GM12801 (cell line): Measurements from ENCODE around the gene SLC12A3.

ENCODE experiments used
- TF ChIP-seq, protein P1 (sequence below): IDR thresholded peaks from one replicate; pipeline ENCODE4 v1.5.1; 2011; ENCODE audit warnings: control low read depth; ENCODE audit not compliant: insufficient read length; ENCODE audit errors: extremely low read depth

SLC12A3 gene

GRCh38 chr16:56938664-56939513 lies 73.9 kb downstream of the SLC12A3 start:
- TF ChIP-seq, protein P1, sequence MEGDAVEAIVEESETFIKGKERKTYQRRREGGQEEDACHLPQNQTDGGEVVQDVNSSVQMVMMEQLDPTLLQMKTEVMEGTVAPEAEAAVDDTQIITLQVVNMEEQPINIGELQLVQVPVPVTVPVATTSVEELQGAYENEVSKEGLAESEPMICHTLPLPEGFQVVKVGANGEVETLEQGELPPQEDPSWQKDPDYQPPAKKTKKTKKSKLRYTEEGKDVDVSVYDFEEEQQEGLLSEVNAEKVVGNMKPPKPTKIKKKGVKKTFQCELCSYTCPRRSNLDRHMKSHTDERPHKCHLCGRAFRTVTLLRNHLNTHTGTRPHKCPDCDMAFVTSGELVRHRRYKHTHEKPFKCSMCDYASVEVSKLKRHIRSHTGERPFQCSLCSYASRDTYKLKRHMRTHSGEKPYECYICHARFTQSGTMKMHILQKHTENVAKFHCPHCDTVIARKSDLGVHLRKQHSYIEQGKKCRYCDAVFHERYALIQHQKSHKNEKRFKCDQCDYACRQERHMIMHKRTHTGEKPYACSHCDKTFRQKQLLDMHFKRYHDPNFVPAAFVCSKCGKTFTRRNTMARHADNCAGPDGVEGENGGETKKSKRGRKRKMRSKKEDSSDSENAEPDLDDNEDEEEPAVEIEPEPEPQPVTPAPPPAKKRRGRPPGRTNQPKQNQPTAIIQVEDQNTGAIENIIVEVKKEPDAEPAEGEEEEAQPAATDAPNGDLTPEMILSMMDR = no peak

DNA sequence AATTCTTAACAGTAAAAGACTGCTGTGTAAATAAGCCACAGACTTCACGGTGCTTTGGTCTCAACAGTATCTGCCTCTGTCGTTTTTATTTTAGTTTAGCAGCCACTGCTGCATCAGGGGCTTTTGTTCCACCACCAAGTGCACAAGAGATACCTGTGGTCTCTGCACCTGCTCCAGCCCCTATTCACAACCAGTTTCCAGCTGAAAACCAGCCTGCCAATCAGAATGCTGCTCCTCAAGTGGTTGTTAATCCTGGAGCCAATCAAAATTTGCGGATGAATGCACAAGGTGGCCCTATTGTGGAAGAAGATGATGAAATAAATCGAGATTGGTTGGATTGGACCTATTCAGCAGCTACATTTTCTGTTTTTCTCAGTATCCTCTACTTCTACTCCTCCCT lies 74.8 kb downstream of the SLC12A3 start:
- TF ChIP-seq, protein P1 = no peak

DNA sequence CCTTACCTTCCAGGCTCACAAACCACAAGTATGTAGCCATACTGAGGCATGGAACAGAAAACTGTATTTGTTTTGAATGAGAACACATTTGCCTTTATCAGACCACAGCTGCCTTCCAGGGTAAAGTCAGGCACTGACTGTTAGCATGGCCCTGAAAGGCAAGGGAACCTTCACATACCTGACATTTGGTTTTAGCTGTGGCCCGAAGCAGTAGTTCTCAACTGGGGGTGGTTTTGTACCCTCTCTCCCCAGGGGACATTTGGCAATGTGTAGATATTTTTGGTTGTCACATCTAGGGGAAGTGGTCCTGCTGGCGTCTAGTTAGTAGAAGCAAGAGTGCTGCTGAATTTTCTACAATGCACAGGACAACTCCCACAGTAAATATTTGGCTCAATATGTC lies 76.1 kb downstream of the SLC12A3 start:
- TF ChIP-seq, protein P1 = no peak

- TF ChIP-seq, protein P1 = no peak
Measured at GRCh38 chr16:56941856-56942331, 76.9 kb downstream of the SLC12A3 start.

- TF ChIP-seq, protein P1 = no peak
Measured at GRCh38 chr16:56943761-56944375, 78.9 kb downstream of the SLC12A3 start.

DNA sequence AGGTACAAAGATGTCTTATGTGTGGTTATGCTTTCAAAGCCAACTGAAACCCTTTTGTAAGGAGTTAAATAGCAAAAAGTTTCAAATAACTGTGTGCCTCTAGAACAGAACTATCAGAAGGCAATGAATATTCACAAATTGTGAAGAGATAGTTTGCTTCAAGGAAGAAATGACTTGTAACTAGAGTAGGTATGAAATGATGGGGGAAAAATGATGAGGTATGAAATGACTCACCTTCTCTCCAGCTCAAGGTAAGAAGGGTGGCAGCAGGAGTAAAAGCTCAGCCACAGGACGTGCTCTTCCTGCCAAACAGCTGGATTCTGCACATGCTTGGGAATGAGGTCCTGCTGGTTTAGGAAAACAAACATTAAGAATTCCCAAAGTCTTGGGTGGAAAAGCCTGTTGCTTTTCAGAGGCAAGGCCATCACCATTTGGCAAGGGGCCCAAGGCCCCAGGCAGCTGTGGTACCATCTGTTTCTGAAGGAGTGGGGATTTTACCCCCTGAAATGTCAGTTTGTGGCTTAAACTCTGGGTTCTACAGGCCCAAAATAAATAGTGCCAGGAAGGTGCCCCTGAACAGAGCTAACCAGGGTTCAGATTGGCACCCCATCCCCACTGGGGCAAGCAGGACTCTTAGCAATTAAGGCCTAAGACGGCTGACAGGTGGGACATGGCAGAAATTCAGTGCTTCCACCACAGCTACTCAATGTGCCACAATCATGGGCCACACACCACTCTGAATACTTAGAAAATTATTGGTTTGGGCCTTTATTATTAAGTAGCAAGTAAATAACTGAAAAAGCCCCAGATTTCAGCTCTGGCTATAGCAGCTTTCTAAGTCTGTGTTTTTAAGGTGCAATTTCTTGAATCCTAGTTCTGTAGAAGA lies 80.2 kb downstream of the SLC12A3 start:
- TF ChIP-seq, protein P1 = no peak
